ENCODE results near the gene GALNT17.

GALNT17 gene

DNA sequence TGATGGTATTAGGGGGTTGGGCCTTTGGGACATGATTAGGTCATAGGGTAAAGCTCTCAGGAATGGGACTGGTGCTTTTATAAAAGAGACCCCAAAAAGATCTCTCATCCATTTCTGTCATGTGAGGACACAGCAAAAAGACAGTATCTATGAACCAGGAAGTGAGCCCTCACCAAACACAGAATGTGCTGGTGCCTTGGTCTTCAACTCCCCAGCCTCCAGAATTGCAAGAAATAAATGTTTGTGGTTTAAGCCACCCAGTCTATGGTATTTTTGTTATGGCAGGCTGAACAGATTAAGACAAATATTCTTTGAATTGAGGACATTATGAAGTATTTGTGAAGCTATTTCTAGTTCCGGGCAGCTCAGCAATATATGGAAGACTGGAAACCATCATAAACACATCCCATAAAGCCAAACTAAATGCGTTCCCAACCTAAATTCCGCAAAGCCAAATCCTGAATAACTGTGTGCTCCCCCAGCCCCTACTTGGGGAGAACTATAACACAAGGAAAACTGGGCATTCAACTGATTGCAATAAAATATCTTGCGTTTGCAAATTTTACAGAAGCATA is 153.7 kb downstream of the GALNT17 start:
- no peak for DNase-seq (ENCODE audit: low spot score)

DNA sequence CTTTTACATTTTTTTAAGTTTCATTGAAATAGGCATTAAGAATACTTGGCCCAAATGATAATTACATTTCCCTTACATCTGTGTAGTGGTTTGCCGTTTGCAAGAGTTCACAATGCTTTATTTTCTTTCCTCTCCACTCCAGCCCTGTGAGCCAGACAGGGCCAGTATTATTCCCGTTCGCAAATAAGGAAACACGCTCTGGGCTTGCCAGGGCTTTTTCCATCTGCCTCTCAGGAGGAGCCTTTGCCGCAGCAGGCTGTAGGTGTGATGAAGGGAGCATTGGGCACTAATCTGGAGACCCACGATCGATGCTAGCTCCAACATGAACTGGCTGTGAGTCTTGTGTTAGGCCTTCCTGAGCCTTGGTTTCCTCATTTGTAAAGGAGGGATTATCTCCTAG is 154.4 kb downstream of the GALNT17 start:
- no peak for DNase-seq (ENCODE audit: low spot score)

DNA sequence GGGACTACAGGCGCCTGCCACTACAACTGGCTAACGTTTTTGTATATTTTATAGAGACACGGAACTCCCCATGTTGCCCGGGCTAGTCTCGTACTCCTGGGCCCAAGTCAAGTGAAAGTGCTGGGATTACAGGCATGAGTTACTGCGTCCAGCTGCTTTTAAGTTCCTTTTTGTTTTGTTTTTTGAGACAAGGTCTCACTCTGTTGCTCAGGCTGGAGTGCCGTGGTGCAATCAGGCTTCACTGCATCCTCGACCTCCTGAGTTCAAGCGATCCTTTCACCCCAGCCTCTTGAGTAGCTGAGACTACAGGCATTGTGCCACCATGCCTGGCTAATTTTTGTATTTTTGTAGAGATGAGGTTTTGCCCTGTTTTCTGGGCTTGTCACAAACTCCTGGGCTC is 155.0 kb downstream of the GALNT17 start:
- DNase-seq (ENCODE audit: low spot score), result no peak

GRCh38 chr7:71290452-71290851 is 158.5 kb downstream of the GALNT17 start:
- no peak for DNase-seq (ENCODE audit: low spot score)

GRCh38 chr7:71298378-71298777 is 166.4 kb downstream of the GALNT17 start:
- DNase-seq (ENCODE audit: low spot score), result no peak

DNA sequence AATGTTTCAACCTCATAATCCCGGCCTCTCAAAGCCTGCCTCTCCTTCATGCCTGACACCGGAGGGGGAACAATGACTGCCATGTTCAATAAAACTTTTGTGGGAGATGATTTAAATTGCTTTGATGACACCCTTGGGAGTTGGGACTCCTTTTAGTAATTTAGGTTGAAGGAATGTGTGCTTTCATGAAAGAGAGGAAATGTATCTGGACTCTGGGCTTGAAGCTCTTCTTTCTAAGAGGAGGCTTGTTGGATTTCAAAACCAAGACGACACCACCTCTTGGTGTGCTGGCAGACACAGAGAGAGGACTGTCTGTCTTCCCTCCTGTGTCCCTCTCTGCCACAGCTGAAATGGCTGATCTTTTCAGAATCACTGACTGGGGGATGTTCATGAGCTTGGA is 168.1 kb downstream of the GALNT17 start:
- no peak for DNase-seq (ENCODE audit: low spot score)

GRCh38 chr7:71300603-71301002 is 168.7 kb downstream of the GALNT17 start:
- no peak for DNase-seq (ENCODE audit: low spot score)

GRCh38 chr7:71301167-71301566 is 169.2 kb downstream of the GALNT17 start:
- DNase-seq (ENCODE audit: low spot score), result no peak

DNA sequence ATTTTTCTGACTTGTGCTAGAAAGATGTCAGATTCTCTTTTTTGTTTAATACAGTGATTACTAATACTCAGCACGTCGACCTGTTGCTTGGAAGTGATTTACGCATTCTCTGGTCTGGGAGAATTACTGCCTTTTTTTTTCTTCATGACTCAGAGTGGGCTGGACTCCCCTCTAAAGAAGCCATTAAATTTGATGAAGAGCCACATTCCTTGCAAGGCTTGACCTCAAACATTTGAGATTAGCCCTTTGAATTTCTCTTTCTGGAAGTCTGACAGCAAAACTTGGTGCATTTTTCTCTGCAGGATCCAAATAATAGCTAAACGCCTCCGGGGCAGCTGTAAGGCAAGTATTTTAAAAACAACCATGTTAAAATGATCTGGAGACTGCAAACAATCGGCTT is 171.6 kb downstream of the GALNT17 start:
- no peak for DNase-seq (ENCODE audit: low spot score)

DNA sequence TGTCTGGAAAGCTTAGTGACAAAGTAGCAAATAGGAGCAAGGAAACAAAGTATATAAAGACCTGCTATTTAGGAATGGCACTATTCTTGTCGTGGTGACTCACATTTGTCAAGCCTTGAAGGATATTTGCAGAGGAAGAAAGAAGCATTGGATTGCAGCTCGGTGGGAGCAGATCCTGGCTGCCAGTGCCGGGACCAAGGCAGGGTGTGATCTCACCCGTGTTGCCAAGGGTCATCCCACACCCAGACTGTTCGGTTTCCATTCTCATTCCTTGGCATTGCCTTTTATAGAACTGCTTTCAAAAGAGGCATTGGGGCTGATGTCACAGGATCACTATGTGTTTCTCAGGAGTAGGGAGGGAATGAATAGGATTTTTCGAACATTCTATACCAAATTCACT is 176.2 kb downstream of the GALNT17 start:
- no peak for DNase-seq (ENCODE audit: low spot score)

- DNase-seq (ENCODE audit: low spot score), result no peak
These were observed 179.6 kb downstream of the GALNT17 start for GRCh38 chr7:71311576-71311975.

DNA sequence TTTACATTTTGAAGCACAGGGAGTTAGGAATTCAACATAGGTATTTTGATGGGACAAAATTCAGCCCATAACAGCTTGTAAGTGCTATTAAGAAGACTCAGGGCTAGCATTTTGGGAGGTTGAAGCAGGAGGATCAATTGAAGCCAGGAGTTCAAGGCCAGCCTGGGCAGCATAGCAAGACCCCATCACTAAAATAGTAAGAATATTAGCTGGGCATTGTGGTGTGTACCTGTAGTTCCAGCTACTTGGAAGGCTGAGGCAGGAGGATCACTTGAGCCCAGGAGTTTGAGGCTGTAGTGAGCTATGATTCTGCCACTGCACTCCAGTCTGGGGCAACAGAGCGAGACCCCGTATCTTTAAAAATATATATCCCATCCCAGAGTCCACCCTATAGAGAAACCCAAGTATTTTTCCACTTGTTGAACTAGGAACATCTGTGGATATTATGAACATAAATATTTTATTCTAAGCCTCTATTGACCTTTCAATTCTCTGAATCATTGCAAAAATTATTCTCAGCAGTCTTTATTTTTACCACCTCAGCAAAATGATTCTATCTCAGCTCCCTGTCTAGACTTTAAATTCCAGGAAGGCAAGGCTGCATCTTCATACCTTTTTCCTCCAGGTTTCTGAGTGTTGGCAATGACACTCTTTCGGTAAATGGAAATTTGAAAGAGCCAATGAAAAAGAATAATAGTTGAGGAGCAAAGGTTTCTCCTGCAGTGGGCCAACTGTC is 181.0 kb downstream of the GALNT17 start:
- no peak for DNase-seq (ENCODE audit: low spot score)

DNA sequence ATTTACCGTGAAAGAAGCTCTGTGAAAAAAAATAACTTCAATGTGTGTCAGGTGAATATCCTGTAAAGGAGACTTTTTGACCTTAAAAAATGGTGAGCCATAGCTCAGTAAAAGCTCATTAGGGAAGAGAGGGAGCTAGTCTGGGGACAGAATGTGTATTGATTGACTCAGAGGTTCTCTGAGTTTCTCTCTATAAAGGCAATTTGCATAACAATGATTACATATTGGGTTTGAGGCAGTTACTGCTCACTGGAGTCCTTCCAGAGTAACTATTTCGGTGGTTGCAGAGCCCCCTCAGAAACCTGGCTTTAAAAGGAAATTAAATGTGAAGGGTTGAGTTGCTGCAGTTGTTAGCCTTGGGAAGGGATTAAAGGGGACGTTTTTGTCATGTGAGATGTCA is 181.6 kb downstream of the GALNT17 start:
- no peak for DNase-seq (ENCODE audit: low spot score)

- DNase-seq (ENCODE audit: low spot score), result no peak
These were observed 189.0 kb downstream of the GALNT17 start for GRCh38 chr7:71320916-71321315.

- no peak for DNase-seq (ENCODE audit: low spot score)
These were observed 190.3 kb downstream of the GALNT17 start for GRCh38 chr7:71322201-71322600.

GRCh38 chr7:71323726-71324125 is 191.8 kb downstream of the GALNT17 start:
- no peak for DNase-seq (ENCODE audit: low spot score)

DNA sequence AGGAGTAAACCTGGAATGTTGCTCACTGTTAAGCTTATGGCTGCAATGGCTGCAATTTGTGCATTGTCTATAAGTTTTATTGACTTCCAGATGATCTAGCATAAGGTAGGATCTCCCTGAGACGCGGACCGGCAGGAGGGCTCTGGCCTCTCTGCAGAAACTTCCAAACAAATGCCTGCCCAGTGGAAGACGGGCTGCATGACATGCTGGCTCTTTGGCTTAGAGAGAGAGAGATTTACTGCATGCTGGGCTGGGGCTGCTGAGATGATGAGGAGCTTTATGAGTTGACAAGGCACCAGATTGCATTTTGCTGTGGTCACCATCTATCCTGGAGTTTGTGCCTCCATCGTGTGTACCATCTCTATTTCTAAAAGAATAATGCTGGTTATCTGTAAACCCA is 193.2 kb downstream of the GALNT17 start:
- DNase-seq (ENCODE audit: low spot score), result no peak

- DNase-seq (ENCODE audit: low spot score), result no peak
These were observed 194.7 kb downstream of the GALNT17 start for GRCh38 chr7:71326595-71326994.

- no peak for DNase-seq (ENCODE audit: low spot score)
These were observed 196.0 kb downstream of the GALNT17 start for GRCh38 chr7:71327946-71328345.

DNA sequence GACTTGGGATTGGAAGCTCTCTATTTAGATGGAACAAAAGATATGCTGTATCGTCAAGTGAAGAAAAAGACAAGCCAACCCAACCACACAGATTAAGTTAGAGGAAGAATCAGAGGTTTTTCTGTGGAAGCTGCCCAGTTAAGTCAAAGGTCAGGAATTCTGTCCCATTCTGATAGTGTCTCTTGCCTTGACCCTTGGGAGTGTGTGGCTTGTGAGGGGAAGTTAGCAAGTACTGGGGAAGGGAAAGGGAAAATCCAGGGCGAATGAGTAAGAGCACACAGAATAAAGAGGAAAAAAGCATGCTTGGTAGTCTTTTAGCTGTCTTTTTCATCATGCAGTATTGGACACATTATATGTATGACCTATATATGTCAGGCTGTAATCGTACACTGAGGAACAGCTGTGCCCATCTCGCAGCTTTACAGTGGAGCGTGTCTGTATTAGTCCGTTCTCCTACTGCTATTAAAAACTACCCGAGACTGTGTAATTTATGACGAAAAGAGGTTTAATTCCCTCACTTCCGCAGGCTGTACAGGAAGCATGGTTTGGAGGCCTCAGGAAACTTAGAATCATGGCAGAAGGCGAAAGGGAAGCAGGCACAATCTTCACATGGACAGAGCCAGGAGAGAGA is 197.2 kb downstream of the GALNT17 start:
- DNase-seq (ENCODE audit: low spot score), result no peak

- no peak for DNase-seq (ENCODE audit: low spot score)
These were observed 200.3 kb downstream of the GALNT17 start for GRCh38 chr7:71332207-71332606.

DNA sequence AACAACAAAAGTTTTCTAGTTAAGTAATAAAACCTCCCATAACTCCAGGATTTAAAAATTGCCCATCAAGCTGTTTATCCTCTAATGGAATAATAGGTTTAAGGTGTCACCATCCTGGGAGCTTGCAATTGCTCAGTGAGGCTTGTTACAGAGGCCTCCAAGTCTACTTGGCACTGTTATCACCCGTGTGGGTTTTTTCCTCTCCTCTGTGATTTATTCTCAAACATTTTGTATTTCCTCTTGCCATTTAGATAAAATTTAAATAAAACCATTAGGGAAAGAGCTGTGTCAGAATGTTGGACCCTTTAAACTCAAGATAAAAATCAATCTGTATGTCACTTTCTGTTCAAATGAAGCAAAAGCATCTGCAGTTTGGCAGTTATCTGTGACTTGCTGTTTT is 202.6 kb downstream of the GALNT17 start:
- no peak for DNase-seq (ENCODE audit: low spot score)

GRCh38 chr7:71338866-71339265 is 206.9 kb downstream of the GALNT17 start:
- no peak for DNase-seq (ENCODE audit: low spot score)

GRCh38 chr7:71339924-71340323 is 208.0 kb downstream of the GALNT17 start:
- DNase-seq (ENCODE audit: low spot score), result no peak
